Anterior cingulate cortex (tissue), 58 donors: ENCODE results near the gene RRAGC.

Source experiments
- DNase-seq, 58 donors: peaks; one replicate each; lab custom pipeline; 2025; lab: John Stamatoyannopoulos, UW

The RRAGC gene

GRCh38 chr1:38859561-38860453 lies at the start of gene RRAGC:
RRAGC (minus strand) TSS chr1:38859772; CDS start chr1:38859646, 126 bp downstream.
- peak; percentile 81 to 100 (median 98) for DNase-seq

GRCh38 chr1:38908821-38909220 lies 49.2 kb upstream of the RRAGC start:
- DNase-seq: no peak

- no peak for DNase-seq
Measured at GRCh38 chr1:38905985-38906384, 46.4 kb upstream of the RRAGC start.

GRCh38 chr1:38899560-38899959 lies 40.0 kb upstream of the RRAGC start:
- DNase-seq: peak in 1 of 58 donors; percentile 7

GRCh38 chr1:38898653-38899230 lies 39.2 kb upstream of the RRAGC start:
- DNase-seq: no peak

- DNase-seq: no peak
Measured at GRCh38 chr1:38896169-38896568, 36.6 kb upstream of the RRAGC start.

- no peak for DNase-seq
Measured at GRCh38 chr1:38892976-38893375, 33.4 kb upstream of the RRAGC start.

GRCh38 chr1:38891753-38892152 lies 32.2 kb upstream of the RRAGC start:
- no peak for DNase-seq

GRCh38 chr1:38889589-38889988 lies 30.0 kb upstream of the RRAGC start:
- no peak for DNase-seq

- no peak for DNase-seq
Measured at GRCh38 chr1:38888423-38889333, 29.1 kb upstream of the RRAGC start.

- DNase-seq: no peak
Measured at GRCh38 chr1:38885092-38885491, 25.5 kb upstream of the RRAGC start.

- DNase-seq: no peak
Measured at GRCh38 chr1:38881487-38881886, 21.9 kb upstream of the RRAGC start, which contains the start of gene GJA9. GJA9 (minus strand) TSS chr1:38881587; CDS start chr1:38876098, 5,489 bp downstream.

- DNase-seq: no peak
Measured at GRCh38 chr1:38875811-38876210, 16.2 kb upstream of the RRAGC start.

GRCh38 chr1:38873027-38873969 lies 13.7 kb upstream of the RRAGC start, which contains the start of gene MYCBP:
MYCBP (minus strand) TSS chr1:38873348; CDS start chr1:38873305, 43 bp downstream.
- DNase-seq: peak; percentile 78 to 98 (median 95)

GRCh38 chr1:38872401-38873026 lies 12.9 kb upstream of the RRAGC start:
- peak in 11 of 58 donors; percentile 17 to 53 (median 36) for DNase-seq

GRCh38 chr1:38870996-38871395 lies 11.4 kb upstream of the RRAGC start:
- DNase-seq: no peak

GRCh38 chr1:38867208-38867607 lies 7.6 kb upstream of the RRAGC start:
- DNase-seq: no peak

- no peak for DNase-seq
Measured at GRCh38 chr1:38865112-38865715, 5.6 kb upstream of the RRAGC start.

GRCh38 chr1:38860454-38860795 lies 853 bp upstream of the RRAGC start:
- DNase-seq: peak in 2 of 58 donors; percentile 30 to 35
